Measurements from ENCODE around the gene R3HDM2.

The R3HDM2 gene

GRCh38 chr12:57236201-57236924, 194.5 kb downstream of the R3HDM2 start:
- CTCF ChIA-PET, result interaction anchor here (1.8 kb wide), 1 partner anchor 22 kb away, joined by 10 read pairs; no protein-coding TSS in a partner anchor
- H3K27ac ChIP-seq, result peak overlapping the region; percentile 36
- POLR2A ChIA-PET (ENCODE audit: low non-redundant PET), result no interaction called here
- no peak for DNase-seq (ENCODE audit: low spot score)
- TF ChIP-seq, protein P1, sequence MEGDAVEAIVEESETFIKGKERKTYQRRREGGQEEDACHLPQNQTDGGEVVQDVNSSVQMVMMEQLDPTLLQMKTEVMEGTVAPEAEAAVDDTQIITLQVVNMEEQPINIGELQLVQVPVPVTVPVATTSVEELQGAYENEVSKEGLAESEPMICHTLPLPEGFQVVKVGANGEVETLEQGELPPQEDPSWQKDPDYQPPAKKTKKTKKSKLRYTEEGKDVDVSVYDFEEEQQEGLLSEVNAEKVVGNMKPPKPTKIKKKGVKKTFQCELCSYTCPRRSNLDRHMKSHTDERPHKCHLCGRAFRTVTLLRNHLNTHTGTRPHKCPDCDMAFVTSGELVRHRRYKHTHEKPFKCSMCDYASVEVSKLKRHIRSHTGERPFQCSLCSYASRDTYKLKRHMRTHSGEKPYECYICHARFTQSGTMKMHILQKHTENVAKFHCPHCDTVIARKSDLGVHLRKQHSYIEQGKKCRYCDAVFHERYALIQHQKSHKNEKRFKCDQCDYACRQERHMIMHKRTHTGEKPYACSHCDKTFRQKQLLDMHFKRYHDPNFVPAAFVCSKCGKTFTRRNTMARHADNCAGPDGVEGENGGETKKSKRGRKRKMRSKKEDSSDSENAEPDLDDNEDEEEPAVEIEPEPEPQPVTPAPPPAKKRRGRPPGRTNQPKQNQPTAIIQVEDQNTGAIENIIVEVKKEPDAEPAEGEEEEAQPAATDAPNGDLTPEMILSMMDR (conservative IDR thresholded peaks at IDR 0.05; ENCODE audit: low read depth), result no peak

- POLR2A ChIA-PET (ENCODE audit: low non-redundant PET), result no interaction called here
- CTCF ChIA-PET, result interaction anchor here (1.8 kb wide), 1 partner anchor 22 kb away, joined by 10 read pairs; no protein-coding TSS in a partner anchor
- no peak for DNase-seq (ENCODE audit: low spot score)
- TF ChIP-seq, protein P1 (conservative IDR thresholded peaks at IDR 0.05; ENCODE audit: low read depth), result no peak
- peak overlapping the region; percentile 57 for H3K27ac ChIP-seq
Measured at GRCh38 chr12:57235728-57236131, 195.1 kb downstream of the R3HDM2 start.

DNA sequence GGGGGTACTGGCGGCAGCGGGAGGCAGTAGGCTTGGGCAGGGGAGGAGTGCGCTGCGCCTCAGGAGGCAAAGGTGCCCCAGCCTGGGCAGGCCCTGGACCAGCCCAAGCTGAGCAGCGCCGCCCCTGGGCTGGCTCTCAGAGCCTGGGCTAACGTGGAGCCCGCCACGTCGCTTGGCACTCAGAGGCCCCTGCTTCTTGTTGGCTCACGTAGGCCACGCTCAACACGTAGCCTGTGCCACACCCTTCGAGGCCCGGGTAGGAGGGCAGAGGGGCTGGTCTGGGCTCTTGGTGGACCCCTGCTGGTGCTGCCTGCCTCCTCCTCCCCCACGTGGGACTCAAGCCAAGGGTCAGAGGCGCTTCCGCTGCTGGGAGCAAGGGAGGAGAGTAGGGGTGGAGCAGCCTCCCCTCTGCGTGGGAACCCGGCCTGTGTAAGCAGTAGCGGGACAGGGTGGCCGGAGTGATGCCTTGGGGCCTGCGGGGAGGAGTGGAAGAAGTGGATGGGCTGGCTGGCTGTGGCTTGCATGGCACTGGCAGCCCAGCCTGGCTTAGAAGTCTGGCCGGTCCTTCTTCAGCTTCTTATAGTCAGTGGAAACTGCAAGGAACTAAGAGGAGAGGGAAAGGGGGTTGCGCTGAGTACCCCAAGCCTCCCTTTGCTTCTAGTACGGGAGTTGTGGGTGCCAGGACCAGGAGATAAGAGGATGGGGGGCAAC, 195.7 kb downstream of the R3HDM2 start:
- DNase-seq (ENCODE audit: low spot score), result no peak
- POLR2A ChIA-PET (ENCODE audit: low non-redundant PET), result no interaction called here
- H3K27ac ChIP-seq, result peak overlapping the region; percentile 57
- TF ChIP-seq, protein P1 (conservative IDR thresholded peaks at IDR 0.05; ENCODE audit: low read depth), result no peak
- CTCF ChIA-PET, result interaction anchor here (1.8 kb wide), 1 partner anchor 21 kb away, joined by 10 read pairs; no protein-coding TSS in a partner anchor

GRCh38 chr12:57234571-57235016, 196.2 kb downstream of the R3HDM2 start:
- POLR2A ChIA-PET (ENCODE audit: low non-redundant PET), result no interaction called here
- no peak for DNase-seq (ENCODE audit: low spot score)
- peak overlapping the region; percentile 57 for H3K27ac ChIP-seq
- TF ChIP-seq, protein P1 (conservative IDR thresholded peaks at IDR 0.05; ENCODE audit: low read depth), result no peak
- CTCF ChIA-PET, result no interaction called here

DNA sequence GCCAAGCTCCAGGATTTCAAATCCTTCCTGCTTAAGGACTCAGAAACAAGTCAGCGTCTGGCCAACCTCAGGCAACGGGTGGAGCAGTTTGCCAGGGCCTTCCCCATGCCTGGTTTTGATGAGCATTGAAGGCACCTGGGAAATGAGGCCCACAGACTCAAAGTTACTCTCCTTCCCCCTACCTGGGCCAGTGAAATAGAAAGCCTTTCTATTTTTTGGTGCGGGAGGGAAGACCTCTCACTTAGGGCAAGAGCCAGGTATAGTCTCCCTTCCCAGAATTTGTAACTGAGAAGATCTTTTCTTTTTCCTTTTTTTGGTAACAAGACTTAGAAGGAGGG, 196.6 kb downstream of the R3HDM2 start:
- TF ChIP-seq, protein P1 (conservative IDR thresholded peaks at IDR 0.05; ENCODE audit: low read depth), result no peak
- peak overlapping the region; percentile 57 for H3K27ac ChIP-seq
- CTCF ChIA-PET, result no interaction called here
- POLR2A ChIA-PET (ENCODE audit: low non-redundant PET), result no interaction called here
- DNase-seq (ENCODE audit: low spot score), result no peak

DNA sequence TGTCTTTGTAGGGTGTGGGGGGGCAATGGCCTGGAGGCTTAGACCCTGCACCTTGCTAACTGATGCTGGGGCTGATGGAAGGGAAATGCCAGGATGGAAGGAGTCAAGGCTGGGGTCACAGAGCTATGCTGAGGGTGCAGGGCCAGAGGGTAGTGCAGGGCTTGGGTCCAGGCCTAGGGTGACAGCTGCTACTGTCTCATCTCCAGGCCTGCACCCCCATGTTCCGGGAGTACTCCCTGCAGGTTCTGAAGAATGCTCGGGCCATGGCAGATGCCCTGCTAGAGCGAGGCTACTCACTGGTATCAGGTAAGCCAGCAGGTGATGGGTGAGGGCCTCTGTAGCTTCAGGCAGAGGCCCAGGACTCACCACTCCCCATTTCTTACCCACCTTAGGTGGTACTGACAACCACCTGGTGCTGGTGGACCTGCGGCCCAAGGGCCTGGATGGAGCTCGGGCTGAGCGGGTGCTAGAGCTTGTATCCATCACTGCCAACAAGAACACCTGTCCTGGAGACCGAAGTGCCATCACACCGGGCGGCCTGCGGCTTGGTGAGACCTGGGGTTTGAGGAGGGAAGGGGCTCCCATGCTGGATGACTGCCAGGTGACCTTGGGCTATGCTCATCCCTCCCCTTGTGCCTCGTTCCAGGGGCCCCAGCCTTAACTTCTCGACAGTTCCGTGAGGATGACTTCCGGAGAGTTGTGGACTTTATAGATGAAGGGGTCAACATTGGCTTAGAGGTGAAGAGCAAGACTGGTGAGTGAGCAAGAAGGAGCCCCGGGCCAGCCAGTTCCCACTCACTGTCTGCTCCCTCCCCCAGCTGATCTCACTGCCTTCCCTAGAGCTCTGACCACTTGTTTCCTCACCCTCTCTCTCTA, 197.2 kb downstream of the R3HDM2 start:
- DNase-seq (ENCODE audit: low spot score), result no peak
- peak overlapping the region; percentile 57 for H3K27ac ChIP-seq
- POLR2A ChIA-PET (ENCODE audit: low non-redundant PET), result interaction anchor here (0.6 kb wide), 1 partner anchor 9 kb away, joined by 6 read pairs; no protein-coding TSS in a partner anchor
- CTCF ChIA-PET, result interaction anchor here (0.6 to 1.0 kb wide), 3 partner anchors 9 to 19 kb away, joined by 3 to 4 read pairs (median 3); no protein-coding TSS in a partner anchor
- TF ChIP-seq, protein P1 (conservative IDR thresholded peaks at IDR 0.05; ENCODE audit: low read depth), result no peak
